ENCODE measurements around the gene LRCH4.
"Not testable (repeated sequence)": the region's sequence is repeated elsewhere in the genome, so short reads cannot be mapped to it uniquely, and the experiment has no call there.

GRCh38 chr7:100541309-100541708 lies 44.6 kb downstream of the LRCH4 start:
- TF ChIP-seq JUND (IDR thresholded peaks at IDR 0.05; ENCODE audit: borderline replicate concordance, low read depth, low read length); JUND (tag; IDR thresholded peaks at IDR 0.05; ENCODE audit: borderline replicate concordance, low read depth, low read length); HMG20A (CRISPR knock-in tag; conservative IDR thresholded peaks at IDR 0.05): not testable (repeated sequence)

All from K562 (cell line).